Measurements from ENCODE around the gene CTNNA2.

Gene CTNNA2

GRCh38 chr2:80070587-80070986, 557.7 kb downstream of the CTNNA2 start:
- no peak for TF ChIP-seq SIN3A (IDR thresholded peaks at IDR 0.05; ENCODE audit: borderline replicate concordance, insufficient read depth, low read length)
- no peak for TF ChIP-seq POLR2AphosphoS5 (IDR thresholded peaks at IDR 0.05; ENCODE audit: low read depth, low read length)
- no peak for TF ChIP-seq TAF1 (IDR thresholded peaks at IDR 0.05; ENCODE audit: borderline replicate concordance, insufficient read depth, low read length)
- TF ChIP-seq, protein P1, sequence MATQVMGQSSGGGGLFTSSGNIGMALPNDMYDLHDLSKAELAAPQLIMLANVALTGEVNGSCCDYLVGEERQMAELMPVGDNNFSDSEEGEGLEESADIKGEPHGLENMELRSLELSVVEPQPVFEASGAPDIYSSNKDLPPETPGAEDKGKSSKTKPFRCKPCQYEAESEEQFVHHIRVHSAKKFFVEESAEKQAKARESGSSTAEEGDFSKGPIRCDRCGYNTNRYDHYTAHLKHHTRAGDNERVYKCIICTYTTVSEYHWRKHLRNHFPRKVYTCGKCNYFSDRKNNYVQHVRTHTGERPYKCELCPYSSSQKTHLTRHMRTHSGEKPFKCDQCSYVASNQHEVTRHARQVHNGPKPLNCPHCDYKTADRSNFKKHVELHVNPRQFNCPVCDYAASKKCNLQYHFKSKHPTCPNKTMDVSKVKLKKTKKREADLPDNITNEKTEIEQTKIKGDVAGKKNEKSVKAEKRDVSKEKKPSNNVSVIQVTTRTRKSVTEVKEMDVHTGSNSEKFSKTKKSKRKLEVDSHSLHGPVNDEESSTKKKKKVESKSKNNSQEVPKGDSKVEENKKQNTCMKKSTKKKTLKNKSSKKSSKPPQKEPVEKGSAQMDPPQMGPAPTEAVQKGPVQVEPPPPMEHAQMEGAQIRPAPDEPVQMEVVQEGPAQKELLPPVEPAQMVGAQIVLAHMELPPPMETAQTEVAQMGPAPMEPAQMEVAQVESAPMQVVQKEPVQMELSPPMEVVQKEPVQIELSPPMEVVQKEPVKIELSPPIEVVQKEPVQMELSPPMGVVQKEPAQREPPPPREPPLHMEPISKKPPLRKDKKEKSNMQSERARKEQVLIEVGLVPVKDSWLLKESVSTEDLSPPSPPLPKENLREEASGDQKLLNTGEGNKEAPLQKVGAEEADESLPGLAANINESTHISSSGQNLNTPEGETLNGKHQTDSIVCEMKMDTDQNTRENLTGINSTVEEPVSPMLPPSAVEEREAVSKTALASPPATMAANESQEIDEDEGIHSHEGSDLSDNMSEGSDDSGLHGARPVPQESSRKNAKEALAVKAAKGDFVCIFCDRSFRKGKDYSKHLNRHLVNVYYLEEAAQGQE (IDR thresholded peaks at IDR 0.05; ENCODE audit: insufficient read depth in 1 of 2, low read depth in 2 of 2, low read length in 2 of 2): no peak

DNA sequence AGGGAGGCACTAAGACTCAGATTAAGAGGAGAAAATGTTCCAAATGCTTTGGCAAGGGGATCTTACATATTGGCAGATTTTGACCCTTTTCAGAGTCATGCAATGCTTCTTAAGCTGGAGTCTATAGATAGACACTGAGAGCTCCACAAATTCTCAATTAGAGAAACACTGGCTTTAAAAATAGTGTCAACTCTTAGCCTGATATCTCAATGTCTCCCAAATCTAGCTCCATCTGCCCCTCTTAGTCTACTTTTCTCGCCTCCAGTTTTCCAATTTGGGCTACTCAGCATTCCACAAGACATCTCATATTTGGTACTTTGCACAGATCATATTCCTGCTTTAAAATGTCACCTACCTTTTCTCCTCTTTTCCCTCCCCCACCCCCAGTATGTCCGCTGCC, 559.1 kb downstream of the CTNNA2 start:
- no peak for TF ChIP-seq SIN3A (IDR thresholded peaks at IDR 0.05; ENCODE audit: borderline replicate concordance, insufficient read depth, low read length)
- TF ChIP-seq, protein P1 (IDR thresholded peaks at IDR 0.05; ENCODE audit: insufficient read depth in 1 of 2, low read depth in 2 of 2, low read length in 2 of 2): no peak
- no peak for TF ChIP-seq FOXP2 (optimal IDR thresholded peaks at IDR 0.05; ENCODE audit: borderline replicate concordance, extremely low read depth, extremely low read length, insufficient read depth)
- no peak for TF ChIP-seq POLR2AphosphoS5 (IDR thresholded peaks at IDR 0.05; ENCODE audit: low read depth, low read length)
- no peak for TF ChIP-seq TAF1 (IDR thresholded peaks at IDR 0.05; ENCODE audit: borderline replicate concordance, insufficient read depth, low read length)

GRCh38 chr2:80073134-80073561, 560.3 kb downstream of the CTNNA2 start:
- TF ChIP-seq SIN3A (IDR thresholded peaks at IDR 0.05; ENCODE audit: borderline replicate concordance, insufficient read depth, low read length) (no peak), TAF1 (IDR thresholded peaks at IDR 0.05; ENCODE audit: borderline replicate concordance, insufficient read depth, low read length) (no peak), FOXP2 (optimal IDR thresholded peaks at IDR 0.05; ENCODE audit: borderline replicate concordance, extremely low read depth, extremely low read length, insufficient read depth) (no peak)

DNA sequence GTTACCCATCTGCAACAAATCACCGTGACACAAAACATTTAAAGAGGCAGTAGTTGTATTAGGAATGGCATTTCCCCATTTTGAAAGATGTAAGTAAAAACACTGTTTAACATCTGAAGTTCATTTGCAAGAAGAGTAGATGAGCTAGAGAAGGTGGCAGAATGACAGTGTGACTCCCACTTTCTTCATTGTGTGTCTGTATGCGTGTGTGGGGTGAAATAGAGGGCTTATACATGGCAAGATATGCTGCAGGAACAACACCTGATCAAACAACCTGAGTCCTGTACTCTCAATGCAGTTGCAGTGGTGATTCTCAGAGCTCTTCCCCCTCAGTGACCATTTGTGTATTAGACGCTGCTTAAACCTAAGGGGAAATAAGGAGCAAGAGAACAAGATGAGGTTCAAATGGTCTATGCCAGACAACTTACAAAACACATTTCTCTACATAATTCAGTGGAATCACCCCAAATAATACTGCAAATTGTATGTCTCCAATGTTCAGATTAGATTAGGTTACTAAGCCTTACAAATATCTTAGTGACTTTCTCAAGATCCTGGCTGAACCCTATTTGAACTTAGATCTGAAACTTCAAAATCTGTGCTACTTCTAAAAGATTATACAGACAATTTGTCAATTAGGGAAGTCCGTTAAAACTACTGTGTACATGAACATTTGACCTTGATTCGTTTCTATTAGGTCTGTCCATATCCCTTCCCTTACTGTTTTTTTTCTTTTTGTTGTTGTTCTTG, 561.6 kb downstream of the CTNNA2 start:
- TF ChIP-seq FOXP2 (optimal IDR thresholded peaks at IDR 0.05; ENCODE audit: borderline replicate concordance, extremely low read depth, extremely low read length, insufficient read depth) (no peak), POLR2AphosphoS5 (IDR thresholded peaks at IDR 0.05; ENCODE audit: low read depth, low read length) (no peak), SIN3A (IDR thresholded peaks at IDR 0.05; ENCODE audit: borderline replicate concordance, insufficient read depth, low read length) (no peak), TAF1 (IDR thresholded peaks at IDR 0.05; ENCODE audit: borderline replicate concordance, insufficient read depth, low read length) (no peak)
- TF ChIP-seq, protein P1 (IDR thresholded peaks at IDR 0.05; ENCODE audit: insufficient read depth in 1 of 2, low read depth in 2 of 2, low read length in 2 of 2): no peak

- TF ChIP-seq POLR2AphosphoS5 (IDR thresholded peaks at IDR 0.05; ENCODE audit: low read depth, low read length) (no peak), FOXP2 (optimal IDR thresholded peaks at IDR 0.05; ENCODE audit: borderline replicate concordance, extremely low read depth, extremely low read length, insufficient read depth) (no peak), SIN3A (IDR thresholded peaks at IDR 0.05; ENCODE audit: borderline replicate concordance, insufficient read depth, low read length) (no peak), TAF1 (IDR thresholded peaks at IDR 0.05; ENCODE audit: borderline replicate concordance, insufficient read depth, low read length) (no peak)
- TF ChIP-seq, protein P1 (IDR thresholded peaks at IDR 0.05; ENCODE audit: insufficient read depth in 1 of 2, low read depth in 2 of 2, low read length in 2 of 2): no peak
Measured at GRCh38 chr2:80075719-80076118, 562.9 kb downstream of the CTNNA2 start.
